K562 (cell line): ENCODE results near the gene MED29. TPM values are rescaled to one million over a fixed set of nuclear protein-coding genes. Genes with fewer than 3 reads are reported as not detected.

ENCODE experiments used
- CBFA2T3 ChIP-seq: fragments of 450-650 bp; IDR thresholded peaks from 2 replicates; pipeline ENCODE4 v1.6.1; 2017
- CBX1 ChIP-seq: sonication (generic); IDR thresholded peaks from 2 replicates; pipeline ENCODE4 v1.6.1; 2016; ENCODE audit warnings: antibody characterized with exemption, low read depth, mild to moderate bottlenecking
- DACH1 ChIP-seq: fragments of 450-650 bp; IDR thresholded peaks from 2 replicates; pipeline ENCODE4 v1.6.1; 2018; ENCODE audit not compliant: partially characterized antibody
- E2F3 ChIP-seq: fragments of 250-450 bp; sonication (Bioruptor Pico); IDR thresholded peaks from 2 replicates; pipeline ENCODE4 v1.4.0; 2020; ENCODE audit warnings: mild to moderate bottlenecking
- EP300 ChIP-seq: IDR thresholded peaks from 2 replicates; pipeline ENCODE4 v1.6.1; 2012; ENCODE audit warnings: low read length, improper control_type of control experiment
- FOXP1 ChIP-seq: sonication (generic); formaldehyde crosslinking; IDR thresholded peaks from 2 replicates; pipeline ENCODE4 v1.8.0; 2022; ENCODE audit warnings: mild to moderate bottlenecking, missing genetic modification reagents
- GABPA ChIP-seq: fragments of 200-800 bp; sonication (Bioruptor generic); conservative IDR thresholded peaks from 2 replicates; pipeline ENCODE4 v1.6.1; 2016; ENCODE audit warnings: low read depth, missing genetic modification characterization, missing compliant biosample characterization
- GTF3C2 ChIP-seq: IDR thresholded peaks from 3 replicates; pipeline ENCODE4 v1.6.1; 2011; ENCODE audit warnings: borderline replicate concordance, mild to moderate bottlenecking, moderate library complexity; ENCODE audit not compliant: insufficient read length; ENCODE audit errors: extremely low read depth
- KAT8 ChIP-seq: fragments of 450-650 bp; IDR thresholded peaks from 2 replicates; pipeline ENCODE4 v1.6.1; 2016; ENCODE audit warnings: low read depth, mild to moderate bottlenecking
- MITF ChIP-seq: IDR thresholded peaks from 2 replicates; pipeline ENCODE4 v1.6.1; 2014; ENCODE audit warnings: antibody characterized with exemption
- MTA1 ChIP-seq: fragments of 450-650 bp; IDR thresholded peaks from 2 replicates; pipeline ENCODE4 v1.6.1; 2017; ENCODE audit warnings: borderline replicate concordance
- RBFOX2 ChIP-seq: fragments of 200-400 bp; formaldehyde crosslinking; IDR thresholded peaks from 2 replicates; pipeline ENCODE4 v1.6.1; 2017; ENCODE audit warnings: low read depth, mild to moderate bottlenecking, low read length, moderate library complexity
- RBM34 ChIP-seq: fragments of 200-400 bp; formaldehyde crosslinking; IDR thresholded peaks from 2 replicates; pipeline ENCODE4 v1.6.1; 2018; ENCODE audit warnings: low read length, borderline replicate concordance; ENCODE audit not compliant: insufficient read depth
- SMC3 ChIP-seq: conservative IDR thresholded peaks from 2 replicates; pipeline ENCODE4 v1.6.1; 2011; ENCODE audit warnings: low read depth, low read length, improper control_type of control experiment; ENCODE audit not compliant: insufficient read depth
- TARDBP ChIP-seq: fragments of 450-650 bp; IDR thresholded peaks from 2 replicates; pipeline ENCODE4 v1.6.1; 2016
- TGIF2 ChIP-seq: sonication (generic); formaldehyde crosslinking; IDR thresholded peaks from 2 replicates; pipeline ENCODE4 v1.8.1; 2022; ENCODE audit warnings: mild to moderate bottlenecking, missing genetic modification reagents, moderate library complexity
- USF1 ChIP-seq: sonication (generic); formaldehyde crosslinking; IDR thresholded peaks from 2 replicates; pipeline ENCODE4 v1.9.0; 2022; ENCODE audit warnings: mild to moderate bottlenecking, missing genetic modification reagents
- ZFP30 ChIP-seq: fragments of 250-450 bp; sonication (Bioruptor Pico); IDR thresholded peaks from 2 replicates; pipeline ENCODE4 v1.8.0; 2022; ENCODE audit warnings: moderate library complexity, mild to moderate bottlenecking, inconsistent platforms, borderline replicate concordance
- ZNF143 ChIP-seq: sonication (generic); formaldehyde crosslinking; IDR thresholded peaks from 2 replicates; pipeline ENCODE4 v1.9.0; 2022; ENCODE audit warnings: mild to moderate bottlenecking, missing genetic modification reagents
- polyA plus RNA-seq, 8 experiments: library from polyadenylated mRNA; depleted of rRNA in 4 of 8; stranded (reverse) in 5 of 8; unstranded in 3 of 8; fragments of >200 nt; fragmentation: Nextera tagmentation in 2 of 8; fragmentation: Illumina TruSeq in 1 of 8; extraction: Ambion mirVana in 2 of 8; extraction: Trizol in 1 of 8; gene quantifications; 2 replicates each; pipeline versions ENCODE4 v1.2.1 to v1.2.3, GENCODE V29; 2011 to 2014; ENCODE audit warnings: inconsistent platforms in 1 of 8, missing spikeins in 1 of 8
- total RNA-seq, 7 experiments: library from RNA; depleted of rRNA in 6 of 7; stranded (reverse); fragments of >200 nt in 6 of 7; fragmentation: Illumina TruSeq in 2 of 7; extraction: Trizol in 2 of 7; gene quantifications; 2 replicates each; pipeline versions ENCODE4 v1.2.1 to v1.2.3, GENCODE V29; 2011 to 2021; ENCODE audit warnings: low replicate concordance in 1 of 7
- TF ChIP-seq, protein P1 (sequence below): fragments of 200-800 bp; sonication (Bioruptor generic); IDR thresholded peaks from 2 replicates; pipeline ENCODE4 v1.6.1; 2017; ENCODE audit warnings: missing genetic modification characterization, missing compliant biosample characterization
- TF ChIP-seq, protein P2 (sequence below): fragments of 250-450 bp; sonication (Bioruptor Pico); IDR thresholded peaks from 2 replicates; pipeline ENCODE4 v1.4.0; 2020

MED29 gene
- total and polyA plus RNA-seq, 9 of the 15 experiments (the other 6 are each of a cell fraction or from before 2014, with no cell fraction given): 1.8 to 22.6 (median 12.4) TPM

- peak; percentile 94 for TF ChIP-seq GABPA (tag)
- peak; percentile 79 for TF ChIP-seq CBX1
- TF ChIP-seq, protein P1, sequence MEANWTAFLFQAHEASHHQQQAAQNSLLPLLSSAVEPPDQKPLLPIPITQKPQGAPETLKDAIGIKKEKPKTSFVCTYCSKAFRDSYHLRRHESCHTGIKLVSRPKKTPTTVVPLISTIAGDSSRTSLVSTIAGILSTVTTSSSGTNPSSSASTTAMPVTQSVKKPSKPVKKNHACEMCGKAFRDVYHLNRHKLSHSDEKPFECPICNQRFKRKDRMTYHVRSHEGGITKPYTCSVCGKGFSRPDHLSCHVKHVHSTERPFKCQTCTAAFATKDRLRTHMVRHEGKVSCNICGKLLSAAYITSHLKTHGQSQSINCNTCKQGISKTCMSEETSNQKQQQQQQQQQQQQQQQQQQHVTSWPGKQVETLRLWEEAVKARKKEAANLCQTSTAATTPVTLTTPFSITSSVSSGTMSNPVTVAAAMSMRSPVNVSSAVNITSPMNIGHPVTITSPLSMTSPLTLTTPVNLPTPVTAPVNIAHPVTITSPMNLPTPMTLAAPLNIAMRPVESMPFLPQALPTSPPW (CRISPR knock-in tag): peak; percentile 97
- no peak for TF ChIP-seq ZNF143 (CRISPR knock-in tag)
- TF ChIP-seq CBFA2T3: peak; percentile 38; the same call in 1 of the 2 replicates
- TF ChIP-seq RBFOX2: peak; percentile 92
- peak; percentile 45; the same call in 1 of the 2 replicates for TF ChIP-seq MTA1
- TF ChIP-seq EP300: peak; percentile 51
- TF ChIP-seq GTF3C2: peak; percentile 99
- TF ChIP-seq ZFP30: no peak
- TF ChIP-seq E2F3: peak; percentile 96
- TF ChIP-seq TARDBP: peak; percentile 76
- TF ChIP-seq TGIF2: peak; percentile 72; the same call in 1 of the 2 replicates
- 0 out of 2 replicates have a peak, but pooled peaks have one; percentile 40 for TF ChIP-seq FOXP1
- TF ChIP-seq USF1 (CRISPR knock-in tag): peak; percentile 92
- peak; percentile 52 for TF ChIP-seq SMC3
- no peak for TF ChIP-seq RBM34
- TF ChIP-seq DACH1: peak; percentile 90
- peak; percentile 95 for TF ChIP-seq MITF
- TF ChIP-seq, protein P2, sequence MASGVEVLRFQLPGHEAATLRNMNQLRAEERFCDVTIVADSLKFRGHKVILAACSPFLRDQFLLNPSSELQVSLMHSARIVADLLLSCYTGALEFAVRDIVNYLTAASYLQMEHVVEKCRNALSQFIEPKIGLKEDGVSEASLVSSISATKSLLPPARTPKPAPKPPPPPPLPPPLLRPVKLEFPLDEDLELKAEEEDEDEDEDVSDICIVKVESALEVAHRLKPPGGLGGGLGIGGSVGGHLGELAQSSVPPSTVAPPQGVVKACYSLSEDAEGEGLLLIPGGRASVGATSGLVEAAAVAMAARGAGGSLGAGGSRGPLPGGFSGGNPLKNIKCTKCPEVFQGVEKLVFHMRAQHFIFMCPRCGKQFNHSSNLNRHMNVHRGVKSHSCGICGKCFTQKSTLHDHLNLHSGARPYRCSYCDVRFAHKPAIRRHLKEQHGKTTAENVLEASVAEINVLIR: peak; percentile 51; the same call in 1 of the 2 replicates
- no peak for TF ChIP-seq KAT8
These were observed 21.1 kb downstream of the MED29 start, which contains the start of gene PLEKHG2 (continued) for GRCh38 chr19:39412100-39412866.
